ENCODE results near the gene CCL26.

GRCh38 chr7:75719626-75720025, 52.4 kb downstream of the CCL26 start:
- TF ChIP-seq CTCF (IDR thresholded peaks at IDR 0.05) (no peak), POLR2A (IDR thresholded peaks at IDR 0.05) (no peak)

Measured in esophagus squamous epithelium (tissue), 4 donors.